Measurements from ENCODE around the gene PCNX1.

The PCNX1 gene

DNA sequence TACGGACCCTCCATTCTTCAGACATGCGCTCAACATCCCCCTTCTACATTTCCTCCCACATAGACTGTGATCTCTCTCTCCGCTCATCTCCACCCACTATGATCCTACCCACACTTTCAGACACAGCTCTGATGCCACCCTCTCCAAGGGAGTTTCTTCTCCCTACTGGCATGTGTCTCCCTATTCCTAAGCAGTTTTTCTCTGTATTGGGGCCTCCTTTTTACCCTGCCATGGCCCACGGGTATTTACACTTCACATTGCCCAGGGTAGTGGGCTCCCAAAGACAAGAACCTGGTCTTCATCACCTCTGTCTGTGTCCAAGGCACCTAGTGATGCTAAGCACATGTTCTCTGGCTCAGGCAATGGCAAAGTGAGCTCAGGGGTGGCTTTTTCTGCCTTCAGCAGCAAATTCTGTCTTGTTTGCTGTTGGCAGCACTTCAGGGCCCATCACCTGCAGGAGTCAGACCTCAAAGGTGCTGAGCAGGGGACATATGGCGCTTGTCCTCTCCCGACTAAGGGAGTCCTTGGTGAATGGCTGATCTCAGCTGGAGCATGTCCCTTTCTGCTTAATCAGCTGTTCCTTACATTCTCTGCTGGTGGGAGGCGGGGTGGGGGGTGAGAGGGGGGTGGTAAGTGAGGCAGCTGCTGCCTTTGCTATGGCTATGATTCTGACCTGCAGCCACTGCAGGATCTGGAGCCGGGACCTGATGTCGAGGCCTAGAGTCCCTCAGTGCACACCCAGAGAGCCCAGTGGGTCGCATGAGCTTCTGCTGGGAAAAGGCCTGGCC, 256.8 kb downstream of the PCNX1 start:
- peaks cover 21% of the 10 kb centered on the region for H3K4me1 Mint-ChIP-seq
- no peak overlapping the region for H3K4me3 Mint-ChIP-seq

More for the DNA sequence above, 256.8 kb downstream of the PCNX1 start:
- Mint-ChIP-seq H3K36me3 (no peaks in the 10 kb centered on the region), H3K9me3 (no peaks in the 10 kb centered on the region), H3K27ac (no peak overlapping the region)
- no peak for DNase-seq (ENCODE audit: low spot score in 2 of 2)
- no peak for ATAC-seq
